Measurements from ENCODE around the gene TULP4. TPM values are rescaled to one million over a fixed set of nuclear protein-coding genes. Genes with fewer than 3 reads are reported as not detected.

The TULP4 gene
- total RNA-seq, 1 experiment from 2014 or later, result 39.7 TPM

DNA sequence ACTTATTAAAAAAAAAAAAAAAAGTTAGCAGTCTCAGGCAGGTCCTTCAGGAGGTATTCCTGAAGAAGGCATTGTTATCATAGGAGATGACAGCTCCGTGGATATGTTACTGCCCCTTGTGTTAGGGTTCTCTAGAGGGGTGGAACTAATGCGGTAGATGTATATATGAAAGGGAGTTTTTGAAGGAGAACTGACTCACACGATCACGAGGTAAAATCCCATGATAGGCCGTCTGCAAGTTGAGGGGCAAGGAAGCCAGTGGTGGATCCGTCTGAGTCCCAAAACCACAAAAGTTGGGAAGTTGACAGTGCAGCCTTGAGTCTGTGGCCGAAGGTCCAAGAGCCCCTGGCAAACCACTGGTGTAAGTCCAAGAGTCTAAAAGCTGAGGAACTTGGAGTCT is 103.4 kb downstream of the TULP4 start:
- DNase-seq (ENCODE audit: extremely low read depth, low read depth), result no peak

DNA sequence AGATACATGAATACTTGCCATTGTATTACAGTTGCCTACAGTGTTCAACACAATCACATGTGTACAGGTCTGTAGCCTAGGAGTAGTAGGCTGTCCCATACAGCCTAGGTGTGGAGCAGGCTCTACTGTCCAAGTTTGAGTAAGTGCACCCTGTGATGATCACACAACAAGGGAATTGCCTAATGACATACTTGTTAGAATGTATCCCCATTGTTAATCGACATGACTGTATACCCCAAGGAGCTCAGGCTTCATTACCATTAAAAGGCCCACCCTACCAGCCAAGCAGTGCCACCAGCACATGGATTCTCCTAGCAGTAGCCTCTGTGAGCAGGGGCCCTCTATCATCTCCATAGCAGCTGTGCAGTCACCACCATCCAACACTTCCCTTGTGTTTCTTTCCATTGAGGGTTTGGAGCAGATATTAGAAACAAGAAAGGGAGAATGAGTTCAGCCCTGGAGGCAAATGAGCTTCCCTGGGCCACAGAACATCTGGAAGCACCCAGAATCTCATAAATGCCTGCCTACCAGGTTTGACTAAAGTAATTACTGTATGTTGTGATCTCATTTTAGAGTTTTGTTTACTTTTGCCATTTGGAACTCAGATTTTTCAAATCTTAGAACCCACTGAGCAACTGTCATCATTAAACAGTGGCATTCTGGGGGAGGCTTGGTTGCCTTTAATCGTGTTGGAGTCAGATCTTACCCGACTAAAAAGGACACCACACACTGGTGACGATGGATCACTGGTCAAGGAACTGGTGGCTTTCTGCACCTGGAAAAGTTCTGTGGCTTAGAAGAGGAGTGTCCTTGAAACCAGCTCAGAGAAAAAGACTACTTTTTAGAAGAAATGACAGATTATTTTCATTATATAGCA is 104.9 kb downstream of the TULP4 start:
- DNase-seq (ENCODE audit: extremely low read depth, low read depth), result no peak

- DNase-seq (ENCODE audit: extremely low read depth, low read depth), result no peak
Measured at GRCh38 chr6:158417760-158418098, 105.5 kb downstream of the TULP4 start.

DNA sequence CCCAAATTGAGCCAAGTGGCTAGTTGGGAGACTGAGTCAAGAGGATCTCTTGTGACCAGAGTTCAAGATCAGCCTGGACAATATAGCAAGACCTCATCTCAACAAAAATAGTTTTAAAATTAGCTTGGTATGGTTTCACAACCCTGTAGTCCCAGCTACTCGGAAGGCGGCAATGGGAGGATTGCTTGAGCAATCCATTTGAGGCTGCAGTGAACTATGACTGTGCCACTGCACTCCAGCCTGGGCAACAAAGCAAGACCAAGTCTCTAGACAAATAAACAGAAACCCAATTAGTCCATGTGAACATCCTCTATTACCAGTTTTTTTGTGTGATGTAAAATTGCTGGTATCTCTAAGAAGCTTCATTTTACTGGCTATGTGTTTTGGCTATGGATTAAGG is 106.2 kb downstream of the TULP4 start:
- DNase-seq (ENCODE audit: extremely low read depth, low read depth), result no peak

GRCh38 chr6:158419339-158419909 is 107.2 kb downstream of the TULP4 start:
- DNase-seq (ENCODE audit: extremely low read depth, low read depth), result no peak

DNA sequence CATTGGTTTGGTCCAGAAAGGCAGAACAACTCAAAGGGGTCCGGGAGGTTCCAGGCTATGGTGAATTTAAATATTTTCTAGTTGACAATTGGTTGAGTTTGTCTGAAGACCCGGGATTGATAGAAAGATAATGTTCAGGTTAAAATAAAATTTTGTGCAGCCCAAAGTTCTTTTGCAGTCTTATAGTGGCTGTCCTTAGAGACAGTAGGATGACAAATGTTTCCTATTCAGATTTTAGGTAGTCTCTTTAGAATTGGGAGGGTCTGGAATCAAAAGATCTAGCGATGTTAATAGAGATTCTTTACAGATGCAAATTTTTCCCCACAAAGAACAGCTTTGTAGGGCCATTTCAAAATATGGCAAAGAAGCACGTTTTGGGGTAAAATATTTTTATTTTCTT is 109.1 kb downstream of the TULP4 start:
- no peak for DNase-seq (ENCODE audit: extremely low read depth, low read depth)

DNA sequence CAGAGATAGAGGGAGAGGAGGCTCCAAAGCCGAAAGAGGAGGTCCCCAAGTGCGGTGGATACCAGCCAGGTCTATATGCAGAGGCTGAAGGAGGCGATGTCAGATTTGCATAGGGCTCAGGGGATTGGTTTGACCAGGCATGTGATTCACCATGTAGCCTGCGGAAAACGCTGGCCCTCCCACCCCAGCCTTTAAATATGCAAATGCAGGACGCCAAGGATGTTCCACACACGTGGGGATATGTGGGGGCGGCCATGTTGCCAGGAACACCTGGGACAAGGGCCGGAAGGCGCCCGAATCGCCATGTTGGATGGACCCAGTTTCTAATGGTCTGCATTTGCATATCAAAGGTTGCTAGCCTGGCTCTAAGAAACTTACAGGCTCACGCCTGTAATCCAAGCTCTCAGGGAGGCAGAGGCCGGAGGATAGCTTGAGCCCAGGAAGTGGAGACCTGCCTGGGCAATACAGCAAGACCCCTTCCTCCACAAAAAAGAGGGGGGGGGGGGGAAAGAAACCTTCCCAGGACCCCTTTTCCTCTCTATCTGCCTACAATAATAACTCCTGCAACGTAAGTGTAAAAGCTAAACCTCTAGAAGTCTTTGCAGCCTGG is 110.5 kb downstream of the TULP4 start:
- DNase-seq (ENCODE audit: extremely low read depth, low read depth), result no peak

DNA sequence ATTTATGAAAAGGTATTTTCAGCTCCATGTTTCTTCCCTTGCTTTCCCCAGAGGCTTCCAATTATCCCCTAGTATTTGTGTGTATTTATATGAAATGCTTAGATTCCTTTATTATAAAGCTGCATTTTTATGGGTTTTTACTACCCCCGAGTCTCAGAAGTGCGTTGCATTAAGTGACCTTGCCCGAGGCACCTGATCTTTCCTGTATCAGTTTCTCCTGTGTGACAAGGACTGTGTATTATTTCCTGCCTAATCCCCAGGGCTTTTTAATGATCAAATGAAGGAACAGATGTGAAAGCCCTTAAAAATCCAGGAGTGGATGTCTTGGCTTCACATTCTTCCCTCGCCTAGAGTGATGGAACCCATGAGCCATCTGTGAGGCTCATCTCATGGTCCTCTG is 118.8 kb downstream of the TULP4 start:
- DNase-seq (ENCODE audit: extremely low read depth, low read depth), result no peak

DNA sequence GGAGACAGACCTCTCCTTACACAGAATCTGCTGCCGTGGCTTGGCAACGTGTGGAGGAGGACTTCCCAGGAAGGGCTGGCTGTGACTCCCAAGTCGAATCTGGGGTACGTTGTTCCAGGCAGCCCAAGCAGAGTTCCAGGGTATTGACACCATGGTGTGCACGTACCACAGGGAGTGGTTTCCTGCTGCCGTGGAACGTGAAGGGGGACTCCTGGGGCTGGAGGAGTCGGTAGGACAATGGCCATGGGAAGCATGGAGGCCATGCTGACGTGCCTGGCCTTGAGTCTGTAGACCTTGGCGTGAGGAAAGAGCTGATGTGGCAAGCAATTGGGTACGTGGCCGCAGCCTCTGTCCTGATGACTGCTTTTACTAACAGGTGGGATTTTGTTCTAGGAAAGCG is 119.3 kb downstream of the TULP4 start:
- DNase-seq (ENCODE audit: extremely low read depth, low read depth), result no peak

GRCh38 chr6:158437571-158437970 is 125.3 kb downstream of the TULP4 start:
- no peak for DNase-seq (ENCODE audit: extremely low read depth, low read depth)

GRCh38 chr6:158438226-158438625 is 126.0 kb downstream of the TULP4 start:
- DNase-seq (ENCODE audit: extremely low read depth, low read depth), result no peak

DNA sequence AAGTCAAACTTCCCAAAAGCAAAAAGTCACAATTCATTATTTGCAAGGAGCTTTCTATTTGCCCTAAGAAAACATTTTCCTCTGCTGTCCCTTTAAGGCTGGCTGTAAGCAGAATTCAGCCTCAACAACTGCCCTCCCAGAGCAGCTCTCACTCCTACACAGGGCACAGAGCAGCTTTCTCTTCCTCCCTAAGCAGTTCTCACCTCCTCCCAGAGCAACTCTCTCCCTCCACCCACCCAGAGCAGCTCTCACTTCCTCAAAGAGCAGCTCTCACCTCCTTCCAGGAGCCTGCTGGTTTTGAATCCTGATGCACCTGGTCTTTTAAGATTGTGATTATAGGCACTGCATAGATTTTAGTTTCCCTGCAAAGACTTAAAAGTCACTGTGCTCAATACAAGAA is 127.0 kb downstream of the TULP4 start:
- no peak for DNase-seq (ENCODE audit: extremely low read depth, low read depth)

GRCh38 chr6:158441716-158442215 is 129.5 kb downstream of the TULP4 start:
- DNase-seq (ENCODE audit: extremely low read depth, low read depth), result no peak

GRCh38 chr6:158442306-158442705 is 130.0 kb downstream of the TULP4 start:
- DNase-seq (ENCODE audit: extremely low read depth, low read depth), result no peak

- no peak for DNase-seq (ENCODE audit: extremely low read depth, low read depth)
Measured at GRCh38 chr6:158445426-158446085, 133.3 kb downstream of the TULP4 start.

DNA sequence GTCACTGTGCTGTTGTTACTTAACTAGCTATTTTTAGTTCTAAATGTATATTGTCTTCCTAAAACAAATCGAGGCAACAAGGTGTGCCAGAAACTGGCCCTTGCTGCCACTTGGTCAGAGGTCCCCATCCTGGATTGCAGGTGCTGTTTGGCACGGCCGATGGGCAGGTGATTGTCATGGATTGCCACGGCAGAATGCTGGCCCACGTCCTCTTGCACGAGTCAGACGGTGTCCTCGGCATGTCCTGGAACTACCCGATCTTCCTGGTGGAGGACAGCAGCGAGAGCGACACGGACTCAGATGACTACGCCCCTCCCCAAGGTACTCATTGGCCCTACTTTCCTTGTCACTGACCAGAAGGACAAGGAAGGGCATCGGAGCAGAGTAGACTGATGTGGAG is 136.6 kb downstream of the TULP4 start:
- no peak for DNase-seq (ENCODE audit: extremely low read depth, low read depth)

DNA sequence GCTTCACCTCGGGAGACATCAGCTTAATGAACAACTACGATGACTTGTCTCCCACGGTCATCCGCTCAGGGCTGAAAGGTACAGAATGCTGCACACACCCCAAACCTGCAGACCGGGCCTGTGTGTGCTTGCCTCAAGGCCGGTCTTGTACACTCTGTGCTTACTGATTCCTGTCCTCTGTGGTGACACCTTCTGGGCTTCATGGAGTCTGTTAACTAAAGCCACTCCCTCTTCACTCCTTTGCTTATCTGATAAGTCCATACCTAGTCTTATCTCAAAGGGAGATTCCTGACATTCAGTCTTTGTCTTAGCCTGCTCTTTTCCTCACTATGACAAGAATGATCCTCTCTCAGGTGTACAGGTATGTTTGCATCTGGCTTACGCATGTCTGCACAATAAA is 139.9 kb downstream of the TULP4 start:
- no peak for DNase-seq (ENCODE audit: extremely low read depth, low read depth)

DNA sequence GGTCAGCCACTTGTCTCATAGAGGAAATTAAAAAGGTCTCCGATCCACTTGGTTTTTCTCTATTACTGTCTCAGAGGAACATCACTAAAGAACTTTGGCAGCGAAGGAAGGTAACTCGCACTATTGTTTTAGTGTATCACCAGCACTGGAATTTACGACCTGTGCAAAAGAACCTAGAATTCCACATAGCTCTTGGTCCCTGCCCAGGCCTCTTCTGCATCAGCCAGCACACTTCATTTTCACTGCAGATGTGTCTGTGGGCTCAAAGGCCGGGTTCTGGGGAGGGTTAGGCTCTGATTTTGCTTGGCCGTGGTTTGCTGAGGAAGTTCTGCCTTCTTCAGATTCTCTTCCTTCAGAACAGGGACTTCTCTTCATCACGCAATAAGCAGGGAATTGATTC is 144.9 kb downstream of the TULP4 start:
- no peak for DNase-seq (ENCODE audit: extremely low read depth, low read depth)

DNA sequence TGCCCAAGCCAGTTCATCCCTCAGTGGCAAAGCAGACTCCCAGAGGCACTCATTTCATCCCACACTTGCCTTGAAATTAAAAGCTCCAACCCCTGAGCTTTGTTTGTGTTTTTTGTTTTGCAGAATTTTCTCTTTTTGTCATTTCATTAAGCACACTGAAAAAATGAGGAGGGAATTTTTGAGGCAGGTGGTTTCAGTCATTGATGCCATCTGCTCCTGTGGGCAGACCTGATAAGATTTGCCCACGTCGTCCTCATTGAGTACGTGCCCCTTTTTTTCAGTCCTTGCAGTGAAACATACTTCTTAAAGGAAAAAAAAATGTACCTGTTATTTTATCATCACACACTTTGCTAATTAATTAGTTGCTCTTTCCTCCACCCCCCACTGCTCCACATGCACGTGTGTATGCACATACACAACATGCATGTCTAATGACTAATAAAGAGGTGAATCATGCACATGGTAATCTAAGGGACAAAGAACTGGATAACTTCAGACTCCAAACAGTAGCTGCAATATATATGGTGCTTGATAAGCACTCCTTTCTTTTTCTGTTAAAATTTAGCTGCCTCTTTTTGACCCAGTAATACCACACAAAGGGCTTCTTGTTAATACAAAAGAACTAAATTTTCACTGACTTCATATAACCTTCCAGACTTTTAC is 145.5 kb downstream of the TULP4 start:
- no peak for DNase-seq (ENCODE audit: extremely low read depth, low read depth)

DNA sequence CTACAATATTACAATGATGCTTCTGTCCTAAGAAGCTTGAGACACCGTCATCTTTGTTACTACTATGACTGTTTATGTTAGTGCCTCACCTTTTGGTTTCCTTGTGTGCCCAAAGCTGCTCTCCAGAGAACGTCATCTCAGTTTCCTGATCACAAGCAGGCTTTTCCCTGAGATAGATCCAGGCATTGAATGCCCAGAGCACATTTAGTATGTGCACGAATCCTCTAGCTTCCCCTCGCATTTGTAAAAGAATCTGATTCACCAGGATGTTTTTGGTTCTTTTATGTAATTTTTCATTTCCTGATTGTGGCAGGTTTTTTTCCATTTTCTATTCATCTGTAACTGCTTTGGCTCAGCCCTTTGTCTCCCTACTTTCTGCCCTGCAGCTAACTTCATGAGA is 147.5 kb downstream of the TULP4 start:
- no peak for DNase-seq (ENCODE audit: extremely low read depth, low read depth)

- no peak for DNase-seq (ENCODE audit: extremely low read depth, low read depth)
Measured at GRCh38 chr6:158460602-158461169, 148.4 kb downstream of the TULP4 start.

Measured in NCI-H460 (cell line).